Sigmoid colon (tissue), 7 donors: ENCODE data around the gene FBLN7. TPM values are rescaled to one million over a fixed set of nuclear protein-coding genes. Genes with fewer than 3 reads are reported as not detected.

Experiments used
- DNase-seq: peaks from one replicate; pipeline ENCODE4 v3.0.0-alpha.2; 2019
- H3K27ac ChIP-seq, 4 donors: fragments of 200-600 bp; sonication (generic); one replicate each; pipeline ENCODE4 v1.5.1; 2016 to 2019; ENCODE audit warnings: mild to moderate bottlenecking in 1 of 4
- H3K27me3 ChIP-seq, 3 donors: fragments of 200-600 bp; sonication (generic); one replicate each; pipeline ENCODE4 v1.5.1; 2019; ENCODE audit warnings: mild to moderate bottlenecking in 1 of 3
- H3K36me3 ChIP-seq, 4 donors: fragments of 200-600 bp; sonication (generic); one replicate each; pipeline ENCODE4 v1.5.1; 2016 to 2019
- H3K4me1 ChIP-seq, 4 donors: fragments of 200-600 bp; sonication (generic); one replicate each; pipeline ENCODE4 v1.5.1; 2017 to 2019
- H3K4me3 ChIP-seq, 4 donors: fragments of 200-600 bp; sonication (generic); one replicate each; pipeline ENCODE4 v1.5.1; 2017 to 2019; ENCODE audit warnings: mild to moderate bottlenecking in 2 of 4, moderate library complexity in 1 of 4
- H3K9me3 ChIP-seq, 4 donors: fragments of 200-600 bp in 3 of 4; sonication (generic) in 3 of 4; one replicate each; pipeline versions ENCODE4 v1.5.1 to v1.6.1; 2013 to 2019
- EP300 ChIP-seq, 4 donors: sonication (generic); formaldehyde crosslinking; IDR thresholded peaks; one replicate each; pipeline ENCODE4 v1.6.1; 2017; ENCODE audit warnings: antibody characterized with exemption in 4 of 4
- POLR2A ChIP-seq, 2 donors: fragments of 450-650 bp; IDR thresholded peaks; one replicate each; pipeline ENCODE4 v1.6.1; 2016; ENCODE audit warnings: antibody characterized with exemption in 2 of 2, mild to moderate bottlenecking in 2 of 2, moderate library complexity in 2 of 2
- POLR2AphosphoS5 ChIP-seq, 4 donors: sonication (generic); formaldehyde crosslinking; IDR thresholded peaks; one replicate each; pipeline ENCODE4 v1.6.1; 2017; ENCODE audit warnings: antibody characterized with exemption in 4 of 4
- WGBS, 2 donors: extraction: QIAGEN DNeasy Blood & Tissue Kit; methylation state at CpG; one replicate each; pipeline ENCODE4 v1.1.7; 2013; 5-methylcytosine and 5-hydroxymethylcytosine counted together
- intact Hi-C: fragments of 100-400 bp; cut with DNase I; formaldehyde crosslinking; loops from one replicate; pipeline ENCODE4 v1.15.1; 2023
- polyA plus RNA-seq, 3 donors: library from polyadenylated mRNA; stranded (reverse); fragments of 200-250 nt; gene quantifications; one replicate each; pipeline ENCODE4 v1.2.3, GENCODE V29; 2013
- total RNA-seq, 4 donors: library from RNA; depleted of rRNA; stranded (reverse); fragments of >200 nt; gene quantifications; one replicate each; pipeline ENCODE4 v1.1.0, GENCODE V29; 2016
- TF ChIP-seq, protein P1 (sequence below), 4 experiments: fragments of 450-650 bp in 3 of 4; fragments of 200-600 bp in 1 of 4; IDR thresholded peaks; one replicate each; pipeline ENCODE4 v1.5.1; 2016 to 2019; ENCODE audit warnings: antibody characterized with exemption in 4 of 4, mild to moderate bottlenecking in 3 of 4, moderate library complexity in 2 of 4
- donor health status: healthy with polysubstance abuse.
- donor health status: Bipolar disorder and iron deficiency.
- donor health status: healthy.

FBLN7 gene
- total and polyA plus RNA-seq, 7 donors, result 0.95 to 3.3 (median 1.1) TPM; not detected in 2

GRCh38 chr2:112181571-112182290 is 43.5 kb downstream of the FBLN7 start:
- no peaks in the 10 kb centered on the region for H3K4me1 ChIP-seq
- H3K9me3 ChIP-seq, result no peaks in the 10 kb centered on the region
- H3K27me3 ChIP-seq, result peaks cover 0 to 27% (median 10%) of the 10 kb centered on the region in 3 donors
- H3K27ac ChIP-seq, result no peak overlapping the region
- DNase-seq, result no peak
- intact Hi-C loops, result no loop called here
- no peak overlapping the region for H3K4me3 ChIP-seq
- H3K36me3 ChIP-seq, result no peaks in the 10 kb centered on the region
- 16 to 24% methylated on average over 54 of the region's 54 CpGs for WGBS, 2 donors
- TF ChIP-seq EP300 (IDR thresholded peaks at IDR 0.05), result no peak
- TF ChIP-seq POLR2AphosphoS5 (IDR thresholded peaks at IDR 0.05), result no peak
- no peak for TF ChIP-seq POLR2A (IDR thresholded peaks at IDR 0.05)
- TF ChIP-seq, protein P1, sequence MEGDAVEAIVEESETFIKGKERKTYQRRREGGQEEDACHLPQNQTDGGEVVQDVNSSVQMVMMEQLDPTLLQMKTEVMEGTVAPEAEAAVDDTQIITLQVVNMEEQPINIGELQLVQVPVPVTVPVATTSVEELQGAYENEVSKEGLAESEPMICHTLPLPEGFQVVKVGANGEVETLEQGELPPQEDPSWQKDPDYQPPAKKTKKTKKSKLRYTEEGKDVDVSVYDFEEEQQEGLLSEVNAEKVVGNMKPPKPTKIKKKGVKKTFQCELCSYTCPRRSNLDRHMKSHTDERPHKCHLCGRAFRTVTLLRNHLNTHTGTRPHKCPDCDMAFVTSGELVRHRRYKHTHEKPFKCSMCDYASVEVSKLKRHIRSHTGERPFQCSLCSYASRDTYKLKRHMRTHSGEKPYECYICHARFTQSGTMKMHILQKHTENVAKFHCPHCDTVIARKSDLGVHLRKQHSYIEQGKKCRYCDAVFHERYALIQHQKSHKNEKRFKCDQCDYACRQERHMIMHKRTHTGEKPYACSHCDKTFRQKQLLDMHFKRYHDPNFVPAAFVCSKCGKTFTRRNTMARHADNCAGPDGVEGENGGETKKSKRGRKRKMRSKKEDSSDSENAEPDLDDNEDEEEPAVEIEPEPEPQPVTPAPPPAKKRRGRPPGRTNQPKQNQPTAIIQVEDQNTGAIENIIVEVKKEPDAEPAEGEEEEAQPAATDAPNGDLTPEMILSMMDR (IDR thresholded peaks at IDR 0.05), result no peak

DNA sequence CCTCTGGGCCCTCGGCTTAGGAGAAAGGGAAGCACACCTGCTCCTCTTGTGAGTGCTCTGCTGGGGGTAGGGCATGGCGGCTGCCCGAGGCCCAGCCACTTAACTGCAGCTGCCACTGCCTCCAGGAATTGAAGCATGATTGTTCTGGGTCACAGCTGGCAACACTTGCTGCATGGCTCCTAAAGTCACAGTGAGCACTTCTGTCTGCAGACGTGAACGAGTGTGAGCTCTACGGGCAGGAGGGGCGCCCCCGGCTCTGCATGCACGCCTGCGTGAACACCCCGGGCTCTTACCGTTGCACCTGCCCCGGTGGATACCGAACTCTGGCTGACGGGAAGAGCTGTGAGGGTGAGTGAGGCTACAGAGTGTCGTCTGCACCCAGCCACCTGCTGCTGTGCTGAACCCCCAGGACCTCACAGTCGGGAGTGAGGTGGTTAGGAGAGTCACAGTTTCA is 44.4 kb downstream of the FBLN7 start:
- no peaks in the 10 kb centered on the region for H3K9me3 ChIP-seq
- H3K27ac ChIP-seq, result no peak overlapping the region
- WGBS, 2 donors, result 72 to 87% methylated on average over 17 of the region's 17 CpGs
- H3K4me1 ChIP-seq, result no peaks in the 10 kb centered on the region
- intact Hi-C loops, result no loop called here
- no peaks in the 10 kb centered on the region for H3K36me3 ChIP-seq
- H3K27me3 ChIP-seq, result peaks cover 0 to 27% (median 10%) of the 10 kb centered on the region in 3 donors
- H3K4me3 ChIP-seq, result no peak overlapping the region
- no peak for DNase-seq
- TF ChIP-seq POLR2AphosphoS5 (IDR thresholded peaks at IDR 0.05) (no peak), POLR2A (IDR thresholded peaks at IDR 0.05) (no peak), EP300 (IDR thresholded peaks at IDR 0.05) (no peak)
- TF ChIP-seq, protein P1 (IDR thresholded peaks at IDR 0.05), result no peak

- peaks cover 0 to 27% (median 10%) of the 10 kb centered on the region in 3 donors for H3K27me3 ChIP-seq
- intact Hi-C loops, result no loop called here
- no peak overlapping the region for H3K4me3 ChIP-seq
- 85 to 92% methylated on average over 8 of the region's 8 CpGs for WGBS, 2 donors
- no peaks in the 10 kb centered on the region for H3K4me1 ChIP-seq
- no peaks in the 10 kb centered on the region for H3K9me3 ChIP-seq
- H3K36me3 ChIP-seq, result no peaks in the 10 kb centered on the region
- no peak for DNase-seq
- TF ChIP-seq EP300 (IDR thresholded peaks at IDR 0.05), result no peak
- TF ChIP-seq, protein P1 (IDR thresholded peaks at IDR 0.05), result no peak
- TF ChIP-seq POLR2A (IDR thresholded peaks at IDR 0.05), result no peak
- no peak overlapping the region for H3K27ac ChIP-seq
Observed at GRCh38 chr2:112183327-112184025, 45.3 kb downstream of the FBLN7 start.

DNA sequence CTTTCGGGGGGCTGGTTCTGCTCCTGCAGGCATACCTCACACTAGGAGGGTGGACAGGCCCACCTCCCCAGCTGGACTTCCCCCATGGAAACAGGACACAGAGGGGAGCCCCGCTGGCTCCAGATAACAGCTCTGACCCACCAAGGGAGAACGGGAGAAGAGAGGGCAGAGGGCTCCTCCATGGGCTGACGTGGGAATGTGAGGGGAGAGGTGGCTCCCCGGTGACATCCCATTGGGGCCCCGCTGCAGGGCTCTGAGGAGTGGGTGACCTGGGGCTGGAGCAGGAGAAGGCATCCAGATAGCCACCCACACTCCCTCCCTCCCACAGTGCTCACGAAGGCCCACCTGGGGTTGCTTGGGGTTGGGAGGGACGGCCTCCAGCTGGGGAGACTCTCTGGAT is 45.9 kb downstream of the FBLN7 start:
- DNase-seq, result no peak
- Histone ChIP-seq H3K27me3 (peaks cover 0 to 27% (median 10%) of the 10 kb centered on the region in 3 donors), H3K9me3 (no peaks in the 10 kb centered on the region), H3K27ac (no peak overlapping the region), H3K4me3 (no peak overlapping the region), H3K4me1 (no peaks in the 10 kb centered on the region), H3K36me3 (no peaks in the 10 kb centered on the region)
- 93 to 94% methylated on average over 8 of the region's 8 CpGs for WGBS, 2 donors
- intact Hi-C loops, result no loop called here
- TF ChIP-seq, protein P1 (IDR thresholded peaks at IDR 0.05), result no peak
- no peak for TF ChIP-seq POLR2AphosphoS5 (IDR thresholded peaks at IDR 0.05)
- TF ChIP-seq EP300 (IDR thresholded peaks at IDR 0.05), result no peak
- TF ChIP-seq POLR2A (IDR thresholded peaks at IDR 0.05), result no peak
